Measurements from ENCODE around the gene CBX2.

The CBX2 gene

DNA sequence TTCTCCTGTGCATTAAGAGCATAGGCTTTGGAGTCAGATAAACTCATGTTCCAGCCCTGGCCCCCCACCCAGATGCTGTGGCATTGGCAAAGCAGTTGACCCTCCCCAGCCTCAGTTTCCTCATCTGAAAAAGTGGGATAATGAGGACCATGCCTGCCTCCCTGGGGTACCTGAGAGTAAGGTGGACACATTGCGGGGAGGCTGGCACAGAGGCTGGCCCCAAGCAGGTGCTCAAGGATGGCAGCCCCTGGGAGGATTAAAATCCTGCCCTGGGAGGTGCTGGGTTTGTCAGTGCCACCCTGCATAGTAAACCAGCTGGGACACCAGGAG is 35.4 kb upstream of the CBX2 start:
- no peak for DNase-seq (ENCODE audit: low spot score)
- TF ChIP-seq, protein P1, sequence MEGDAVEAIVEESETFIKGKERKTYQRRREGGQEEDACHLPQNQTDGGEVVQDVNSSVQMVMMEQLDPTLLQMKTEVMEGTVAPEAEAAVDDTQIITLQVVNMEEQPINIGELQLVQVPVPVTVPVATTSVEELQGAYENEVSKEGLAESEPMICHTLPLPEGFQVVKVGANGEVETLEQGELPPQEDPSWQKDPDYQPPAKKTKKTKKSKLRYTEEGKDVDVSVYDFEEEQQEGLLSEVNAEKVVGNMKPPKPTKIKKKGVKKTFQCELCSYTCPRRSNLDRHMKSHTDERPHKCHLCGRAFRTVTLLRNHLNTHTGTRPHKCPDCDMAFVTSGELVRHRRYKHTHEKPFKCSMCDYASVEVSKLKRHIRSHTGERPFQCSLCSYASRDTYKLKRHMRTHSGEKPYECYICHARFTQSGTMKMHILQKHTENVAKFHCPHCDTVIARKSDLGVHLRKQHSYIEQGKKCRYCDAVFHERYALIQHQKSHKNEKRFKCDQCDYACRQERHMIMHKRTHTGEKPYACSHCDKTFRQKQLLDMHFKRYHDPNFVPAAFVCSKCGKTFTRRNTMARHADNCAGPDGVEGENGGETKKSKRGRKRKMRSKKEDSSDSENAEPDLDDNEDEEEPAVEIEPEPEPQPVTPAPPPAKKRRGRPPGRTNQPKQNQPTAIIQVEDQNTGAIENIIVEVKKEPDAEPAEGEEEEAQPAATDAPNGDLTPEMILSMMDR (IDR thresholded peaks at IDR 0.05; ENCODE audit: borderline replicate concordance, control extremely low read depth, extremely low read depth, insufficient read depth, missing control alignments), result no peak
- in situ Hi-C loops (cut with MboI; ENCODE audit: low sequenced_read_pairs, unreplicated experiment), result no loop called here

DNA sequence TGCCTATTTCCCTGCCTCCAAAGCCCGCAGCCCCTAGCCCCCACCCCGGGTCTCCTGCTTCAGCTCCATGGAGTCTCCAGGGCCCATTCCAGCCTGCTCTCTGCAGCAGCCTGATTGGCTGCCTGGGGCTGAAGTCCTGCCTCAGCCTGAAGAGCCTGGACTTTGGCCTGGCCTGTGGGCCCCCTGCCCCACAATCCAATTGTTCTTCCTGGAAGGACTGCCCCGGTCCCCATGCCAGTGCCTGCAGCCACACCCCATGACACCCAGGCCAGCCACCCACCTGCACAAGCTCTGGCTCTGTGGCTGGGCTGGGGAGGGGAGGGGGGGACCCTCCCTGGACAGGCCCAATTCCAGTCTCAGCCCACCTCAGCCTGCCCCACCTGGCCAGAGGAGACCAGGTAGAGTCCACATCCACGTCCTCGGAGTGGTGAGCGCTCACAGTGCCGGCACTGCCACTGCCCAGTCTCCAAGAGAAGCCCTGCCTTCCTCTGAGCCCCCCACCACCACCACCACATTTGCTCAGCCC is 34.9 kb upstream of the CBX2 start:
- in situ Hi-C loops (cut with MboI; ENCODE audit: low sequenced_read_pairs, unreplicated experiment), result no loop called here

GRCh38 chr17:79743614-79744013 is 34.3 kb upstream of the CBX2 start:
- in situ Hi-C loops (cut with MboI; ENCODE audit: low sequenced_read_pairs, unreplicated experiment), result no loop called here
- no peak for DNase-seq (ENCODE audit: low spot score)
- TF ChIP-seq, protein P1 (IDR thresholded peaks at IDR 0.05; ENCODE audit: borderline replicate concordance, control extremely low read depth, extremely low read depth, insufficient read depth, missing control alignments), result no peak

More for the DNA sequence above, 34.9 kb upstream of the CBX2 start:
- no peak for DNase-seq (ENCODE audit: low spot score)
- TF ChIP-seq, protein P1 (IDR thresholded peaks at IDR 0.05; ENCODE audit: borderline replicate concordance, control extremely low read depth, extremely low read depth, insufficient read depth, missing control alignments), result no peak

- TF ChIP-seq, protein P1 (IDR thresholded peaks at IDR 0.05; ENCODE audit: borderline replicate concordance, control extremely low read depth, extremely low read depth, insufficient read depth, missing control alignments), result no peak
- in situ Hi-C loops (cut with MboI; ENCODE audit: low sequenced_read_pairs, unreplicated experiment), result no loop called here
- DNase-seq (ENCODE audit: low spot score), result no peak
Observed at GRCh38 chr17:79745641-79746105, 32.3 kb upstream of the CBX2 start.

DNA sequence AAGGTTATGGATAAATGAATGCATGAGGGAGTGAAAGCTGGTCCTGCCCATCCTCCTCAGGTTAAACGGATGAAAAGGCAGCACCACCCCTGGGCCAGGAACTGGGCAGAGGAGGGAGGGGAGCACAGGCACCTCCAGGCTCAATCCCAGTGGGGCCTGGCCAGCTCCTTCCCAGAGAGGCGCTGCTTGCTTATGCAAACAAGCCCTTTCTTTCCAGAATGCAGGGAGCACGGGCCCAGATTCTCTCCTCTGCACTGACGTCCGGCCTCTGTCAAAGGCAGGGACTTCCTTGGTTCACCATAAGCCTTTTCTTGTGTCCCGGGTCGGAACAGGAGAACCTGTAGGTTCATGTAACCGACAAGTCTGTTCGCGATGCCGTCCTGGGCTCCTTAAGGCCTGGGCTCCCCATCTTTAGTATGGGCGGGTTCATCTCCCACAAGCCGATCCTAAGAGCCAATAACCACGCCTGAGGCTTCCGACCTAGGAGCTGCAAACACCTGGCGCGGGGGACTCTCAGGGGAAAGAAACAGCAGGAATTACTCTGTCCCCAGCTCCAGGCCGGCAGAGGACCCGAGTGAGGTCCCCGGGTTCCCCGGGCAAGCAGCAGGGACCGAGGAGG is 30.9 kb upstream of the CBX2 start:
- in situ Hi-C loops (cut with MboI; ENCODE audit: low sequenced_read_pairs, unreplicated experiment), result no loop called here
- no peak for DNase-seq (ENCODE audit: low spot score)
- TF ChIP-seq, protein P1 (IDR thresholded peaks at IDR 0.05; ENCODE audit: borderline replicate concordance, control extremely low read depth, extremely low read depth, insufficient read depth, missing control alignments), result no peak

- TF ChIP-seq, protein P1 (IDR thresholded peaks at IDR 0.05; ENCODE audit: borderline replicate concordance, control extremely low read depth, extremely low read depth, insufficient read depth, missing control alignments), result no peak
- DNase-seq (ENCODE audit: low spot score), result no peak
- in situ Hi-C loops (cut with MboI; ENCODE audit: low sequenced_read_pairs, unreplicated experiment), result no loop called here
Observed at GRCh38 chr17:79747508-79748294, 30.2 kb upstream of the CBX2 start.

All from GM13976 (cell line).